ENCODE data around the gene GABBR1.
A peak's percentile ranks its signal among the peaks of the same experiment; 100 is the strongest.

The GABBR1 gene

DNA sequence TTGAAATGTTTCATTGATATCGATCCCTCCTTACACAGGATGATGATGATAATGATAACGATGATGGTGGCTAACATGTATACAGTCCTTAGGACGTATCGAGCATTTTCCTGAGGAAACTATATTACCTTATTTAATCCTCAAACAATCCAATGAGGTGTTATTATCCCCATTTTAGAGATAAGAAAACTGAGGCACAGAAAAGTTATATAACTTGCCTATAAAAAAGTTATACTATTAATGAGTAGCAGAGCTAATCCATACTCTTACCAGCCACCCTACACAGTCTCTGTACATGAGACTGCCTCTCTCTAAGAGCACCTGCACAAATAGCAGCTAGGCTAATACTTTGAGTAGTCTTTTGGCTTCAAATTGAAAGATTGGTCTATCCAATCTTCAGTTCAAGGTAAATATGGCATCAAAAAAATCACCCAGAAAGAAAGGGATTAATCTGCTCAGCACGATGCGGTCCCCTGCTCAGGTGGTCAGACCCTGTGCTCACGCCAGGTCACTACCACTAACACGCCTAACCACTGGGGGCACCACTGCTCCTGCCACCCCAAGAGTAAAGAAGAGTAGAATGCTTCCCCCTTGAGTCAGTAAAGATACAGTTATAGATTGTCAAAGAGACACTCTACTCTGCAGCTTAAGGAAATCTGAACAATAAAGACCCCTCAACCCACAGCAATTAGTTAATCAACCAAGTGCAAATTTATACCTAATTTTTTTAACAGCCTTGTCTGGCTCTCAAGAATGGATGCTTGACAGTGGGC, 15.0 kb downstream of the GABBR1 start:
- FAIRE-seq, result no peak

DNA sequence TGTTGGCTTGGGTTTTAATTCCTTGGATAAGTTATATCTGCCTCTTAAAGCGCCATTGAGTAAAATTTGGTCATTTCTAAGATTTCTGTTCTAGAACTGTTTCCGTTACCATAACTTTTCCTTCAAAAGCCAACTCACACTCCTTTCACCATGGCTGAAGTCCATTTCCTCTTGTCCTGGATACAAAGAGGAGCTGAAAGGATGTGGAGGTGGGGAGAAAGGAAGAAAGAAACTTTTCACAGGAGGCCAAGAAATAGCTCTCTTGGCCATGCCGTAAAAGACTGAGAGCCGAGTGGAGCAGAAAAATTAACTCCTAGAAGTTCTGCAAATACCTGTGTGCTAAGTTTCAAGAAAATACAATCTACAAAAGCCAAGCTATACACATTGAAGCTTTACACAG, 21.6 kb downstream of the GABBR1 start:
- FAIRE-seq, result no peak

DNA sequence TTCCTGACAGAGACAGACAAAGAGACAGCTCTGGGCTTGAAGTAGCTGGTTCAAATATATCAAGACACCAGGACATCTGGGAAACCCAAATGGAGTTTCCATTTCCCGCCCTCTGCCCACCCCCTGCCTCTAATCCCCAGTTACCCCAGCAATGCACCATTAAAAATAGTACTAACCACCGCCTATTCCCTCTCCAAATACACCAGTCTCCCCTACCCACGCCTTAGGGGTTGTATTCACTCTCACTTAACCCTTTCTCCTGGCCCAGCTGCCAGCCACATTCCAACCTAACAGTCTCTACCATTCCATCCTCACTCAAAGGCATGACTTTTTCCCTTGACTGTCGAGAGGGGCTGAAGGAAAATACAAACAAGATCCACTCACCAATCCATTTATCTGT, 22.4 kb downstream of the GABBR1 start:
- no peak for FAIRE-seq

DNA sequence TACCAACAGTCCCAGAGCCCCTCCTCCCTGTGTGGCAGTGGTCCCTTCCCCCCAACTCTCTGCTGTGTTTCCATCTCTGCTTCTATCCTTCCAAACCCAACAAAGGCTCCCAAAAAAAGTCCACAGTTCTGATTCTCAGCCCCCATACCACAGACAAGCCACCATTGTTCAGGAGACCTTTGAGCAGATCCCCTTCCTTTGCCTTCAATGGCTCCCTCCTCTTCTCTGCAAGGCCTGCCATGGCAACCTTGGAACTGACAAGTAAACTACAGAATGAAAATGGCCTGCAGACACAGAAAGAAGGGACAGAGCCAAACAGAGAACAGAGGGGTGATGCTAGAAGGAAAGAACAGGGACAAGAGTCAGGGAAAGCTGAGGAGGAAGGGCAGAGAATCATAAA, 24.9 kb downstream of the GABBR1 start:
- no peak for FAIRE-seq

DNA sequence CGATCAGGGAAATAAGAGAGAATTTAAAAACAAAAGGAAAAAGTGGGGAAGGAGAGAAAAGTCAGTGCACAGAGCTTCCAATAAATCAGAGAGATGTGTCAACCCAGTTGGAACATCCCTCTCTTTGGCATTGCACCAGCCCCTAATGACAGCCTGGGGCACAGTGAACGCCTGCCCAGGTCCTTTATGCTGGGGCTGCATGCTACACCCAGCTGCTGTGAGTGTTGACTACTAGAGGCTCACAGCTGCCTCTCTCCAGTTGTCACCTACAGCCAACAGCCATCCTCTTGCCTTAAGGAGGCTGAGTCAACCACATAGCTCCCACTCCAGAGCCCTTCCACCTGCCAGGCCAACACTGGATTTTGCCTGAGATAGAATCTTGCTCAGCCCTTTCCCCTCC, 29.1 kb downstream of the GABBR1 start:
- FAIRE-seq, result no peak

DNA sequence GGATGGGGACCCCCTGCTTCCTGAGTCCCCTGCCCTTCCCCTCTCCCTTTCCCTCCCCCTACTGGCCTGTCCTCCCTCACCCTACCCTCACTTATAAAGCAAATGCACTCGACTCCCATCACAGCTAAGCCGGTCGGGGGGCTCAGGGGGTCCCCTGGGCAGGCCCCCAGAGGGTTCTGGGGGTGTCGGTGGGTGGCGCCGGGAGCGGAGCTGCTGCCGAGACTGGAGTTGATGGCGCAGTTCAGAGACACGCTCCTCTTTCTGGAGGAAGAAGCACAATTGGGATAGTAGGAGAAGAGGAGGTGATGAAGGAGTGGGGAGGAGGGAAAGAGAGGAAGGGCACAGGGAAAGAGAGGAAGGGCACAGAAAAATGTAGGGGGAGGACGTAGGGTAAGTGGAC, 29.5 kb downstream of the GABBR1 start:
- FAIRE-seq, result no peak

DNA sequence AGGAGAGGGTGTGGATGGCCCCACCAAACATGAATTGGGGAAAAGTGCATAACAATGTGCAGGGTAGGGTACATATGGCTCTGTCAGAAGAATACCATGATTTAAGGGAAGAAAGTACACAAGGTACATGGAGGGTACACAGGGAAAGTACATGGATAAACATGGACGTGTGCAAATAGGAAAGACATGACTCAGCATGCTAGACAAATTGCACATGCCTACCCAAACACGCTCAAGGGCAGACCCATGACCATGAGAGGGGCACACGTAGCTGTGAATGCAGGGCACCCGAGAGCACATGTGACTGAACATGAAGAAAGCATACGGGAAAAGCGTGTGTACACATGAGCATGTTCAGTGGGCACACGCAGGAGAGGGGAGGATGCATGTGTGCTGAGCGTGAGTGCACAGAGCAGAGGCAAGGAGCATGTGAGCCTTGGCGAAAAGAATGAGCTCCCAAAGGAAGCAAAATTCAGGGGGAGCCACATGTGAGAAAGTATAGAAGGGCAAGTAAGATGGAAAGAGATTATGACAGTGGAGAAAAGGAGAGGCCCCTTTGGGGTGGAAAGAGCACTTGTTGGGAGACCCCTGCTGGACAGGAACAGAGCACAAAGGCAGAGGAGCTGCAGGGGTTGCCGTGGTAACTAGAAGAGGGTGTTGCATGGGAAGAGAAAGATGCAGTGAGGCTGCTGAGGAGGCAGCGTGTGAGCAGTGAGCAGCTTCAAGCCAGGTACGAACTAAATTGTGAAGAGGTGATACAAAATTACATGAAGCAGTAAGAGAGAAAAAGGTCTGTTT, 30.2 kb downstream of the GABBR1 start:
- no peak for FAIRE-seq

DNA sequence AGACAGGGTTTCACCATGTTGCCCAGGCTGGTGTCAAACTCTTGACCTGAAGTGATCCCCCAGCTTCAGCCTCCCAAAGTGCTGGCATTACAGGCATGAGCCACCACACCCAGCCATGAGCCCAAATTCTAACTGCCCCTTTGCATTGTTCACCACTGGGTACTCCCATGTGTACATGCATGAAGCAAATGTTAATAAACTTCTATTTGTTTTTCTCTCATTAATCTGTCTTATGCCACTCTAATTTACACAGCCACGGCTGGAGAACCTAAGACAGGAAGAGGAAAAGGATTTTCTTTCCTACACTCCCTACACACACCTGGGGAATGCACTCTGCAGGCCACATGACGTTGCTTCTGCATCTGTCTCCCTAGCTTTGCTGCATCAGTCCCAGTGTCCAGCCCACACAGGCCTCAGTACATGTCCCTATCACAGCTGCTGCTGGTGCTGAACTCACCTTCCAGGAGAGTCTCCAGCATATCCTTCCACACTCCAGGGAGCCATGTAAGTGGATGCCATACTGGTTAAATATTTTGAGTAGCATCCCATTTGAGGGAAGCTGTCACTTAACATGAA, 34.7 kb downstream of the GABBR1 start:
- FAIRE-seq, result no peak

DNA sequence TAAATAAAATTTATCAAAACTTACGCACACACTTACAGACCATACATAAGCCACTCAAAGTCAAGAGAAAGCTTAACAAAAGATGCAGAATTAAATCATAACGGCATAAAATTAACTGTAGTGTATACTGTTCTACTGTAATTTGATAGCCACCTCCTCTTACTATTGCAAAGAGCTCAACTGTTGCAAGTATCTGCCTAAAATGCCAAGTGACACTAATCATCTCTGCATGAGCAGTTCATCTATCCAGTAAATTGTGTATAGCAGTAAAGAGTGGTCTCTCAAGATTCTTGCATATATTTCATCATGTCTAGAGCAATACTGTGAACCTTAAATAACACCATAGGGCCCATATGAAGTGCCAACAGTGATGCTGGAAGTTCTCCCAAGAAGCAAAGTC, 35.8 kb downstream of the GABBR1 start:
- FAIRE-seq, result no peak

DNA sequence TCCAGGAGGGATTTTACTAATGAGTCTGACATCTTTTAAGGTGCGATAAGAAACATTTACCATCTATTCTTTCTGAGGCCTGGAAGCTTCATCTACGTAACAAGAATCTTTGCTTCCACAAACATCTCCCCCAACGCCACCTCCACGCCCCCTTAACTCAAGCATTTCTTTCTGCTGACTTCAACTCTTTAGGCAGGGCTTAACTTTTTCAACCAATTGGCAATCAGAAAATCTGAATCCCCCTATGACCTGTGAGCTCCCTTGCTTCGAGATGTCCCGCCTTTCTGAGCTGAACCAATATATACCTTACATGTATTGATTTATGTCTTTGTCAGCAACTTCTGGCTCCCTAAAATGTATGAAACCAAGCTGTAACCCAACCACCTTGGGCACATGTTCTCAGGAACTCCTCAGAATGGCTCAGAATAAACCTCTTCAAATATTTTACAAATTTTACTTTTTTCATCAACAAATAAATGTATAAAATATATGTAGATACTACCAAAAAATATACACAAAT, 36.5 kb downstream of the GABBR1 start:
- no peak for FAIRE-seq

DNA sequence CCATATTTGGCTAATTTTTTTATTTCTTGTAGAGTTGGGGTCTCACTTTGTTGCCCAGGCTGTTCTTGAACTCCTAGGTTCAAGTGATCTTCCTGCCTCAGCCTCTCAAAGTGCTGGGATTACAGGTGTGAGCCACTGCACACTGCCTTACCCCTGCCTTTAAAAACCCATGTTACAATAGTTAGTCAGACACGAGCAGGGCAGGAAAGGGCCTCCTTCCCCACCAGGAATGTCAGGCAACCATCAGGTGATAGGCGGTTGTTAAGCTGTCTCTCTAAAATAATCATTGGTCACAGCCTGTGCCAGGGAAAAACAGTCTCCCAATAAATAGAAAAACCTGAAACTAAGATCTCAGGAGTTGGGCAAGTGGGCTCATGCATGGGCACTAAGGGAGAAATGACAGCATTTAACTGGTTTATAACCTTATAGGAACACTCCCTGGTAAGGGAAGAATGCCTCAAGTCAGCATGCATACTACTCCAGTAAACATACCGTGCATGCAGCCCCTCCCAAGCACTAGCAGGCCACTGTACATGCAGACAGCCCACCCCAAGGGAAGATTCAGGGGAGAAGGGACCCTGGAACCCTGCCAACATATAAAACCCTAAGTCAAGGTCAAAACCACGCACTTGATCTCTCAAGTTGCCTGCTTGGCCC, 39.7 kb downstream of the GABBR1 start:
- no peak for FAIRE-seq

DNA sequence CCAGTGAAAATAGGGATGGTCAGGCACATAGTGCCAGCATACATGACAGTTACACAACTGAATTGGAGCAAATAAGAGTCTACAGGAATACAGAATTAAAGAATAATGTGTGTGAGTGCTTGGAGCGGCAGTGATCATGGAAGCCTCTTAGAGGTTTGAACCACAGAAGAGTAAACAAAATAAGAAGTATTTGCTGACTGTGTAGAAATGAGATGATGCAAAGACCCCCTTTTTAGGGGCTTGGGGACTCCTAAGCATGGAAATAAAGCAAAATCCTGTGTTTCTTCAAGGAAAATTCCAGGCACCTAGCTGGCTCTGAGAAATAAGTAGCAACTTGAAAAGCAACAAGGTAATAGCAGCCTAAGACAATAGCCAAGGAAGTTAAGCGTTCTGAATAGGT, 41.3 kb downstream of the GABBR1 start:
- FAIRE-seq, result no peak

DNA sequence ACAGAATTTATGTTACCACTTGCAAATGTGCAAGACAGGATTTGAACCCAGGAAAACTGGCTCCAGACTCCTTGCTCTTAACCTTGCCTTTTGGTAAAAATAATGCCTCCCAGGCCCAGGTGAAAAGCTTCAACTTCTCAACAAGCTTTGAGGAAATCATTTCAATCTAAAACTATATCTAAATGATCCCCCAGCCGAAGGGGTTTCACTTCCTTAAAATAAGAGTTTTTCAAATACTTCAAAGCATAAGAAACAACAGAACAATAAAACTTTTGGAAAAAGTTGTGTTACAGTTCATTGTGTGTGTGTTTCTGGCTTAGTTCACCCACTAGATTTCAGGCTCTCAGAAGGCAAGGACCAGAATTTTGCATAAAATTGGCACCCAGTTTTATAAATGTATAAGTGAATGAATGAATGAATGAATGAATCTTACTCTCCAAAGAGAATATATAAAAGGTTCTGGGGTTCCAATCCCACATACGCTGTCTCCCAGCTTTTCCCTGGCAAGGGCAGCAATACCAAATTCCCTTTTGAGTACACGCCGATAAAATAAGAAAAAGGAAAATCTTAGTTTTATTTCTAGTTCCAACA, 42.7 kb downstream of the GABBR1 start:
- no peak for FAIRE-seq

DNA sequence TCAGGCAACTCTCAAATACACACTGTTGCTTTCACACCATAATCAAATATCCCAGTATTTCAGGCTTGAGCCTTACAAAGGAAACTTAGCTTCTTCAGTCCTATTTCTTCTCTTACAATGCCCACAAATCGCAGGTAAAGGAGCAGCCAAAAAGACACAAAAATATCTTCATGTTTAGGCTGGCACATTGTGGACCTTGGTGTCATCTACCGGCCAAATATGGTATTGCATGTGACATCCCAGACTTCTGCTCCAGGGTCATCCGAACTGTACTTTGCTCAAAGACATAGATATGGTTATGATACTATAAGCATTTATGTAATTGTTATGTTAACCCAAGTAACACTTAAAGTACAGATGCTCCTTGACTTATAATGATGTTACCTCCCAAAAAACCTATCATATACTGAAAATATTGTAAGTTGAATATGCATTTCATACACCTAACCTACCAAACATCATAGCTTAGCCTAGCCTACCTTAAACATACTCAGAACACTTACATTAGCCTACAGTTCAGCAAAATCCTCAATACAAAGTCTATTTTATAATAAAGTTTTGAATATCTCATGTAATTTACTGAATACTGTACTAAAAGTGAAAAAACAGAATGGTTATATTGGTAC, 43.4 kb downstream of the GABBR1 start:
- FAIRE-seq, result peak; percentile 45

DNA sequence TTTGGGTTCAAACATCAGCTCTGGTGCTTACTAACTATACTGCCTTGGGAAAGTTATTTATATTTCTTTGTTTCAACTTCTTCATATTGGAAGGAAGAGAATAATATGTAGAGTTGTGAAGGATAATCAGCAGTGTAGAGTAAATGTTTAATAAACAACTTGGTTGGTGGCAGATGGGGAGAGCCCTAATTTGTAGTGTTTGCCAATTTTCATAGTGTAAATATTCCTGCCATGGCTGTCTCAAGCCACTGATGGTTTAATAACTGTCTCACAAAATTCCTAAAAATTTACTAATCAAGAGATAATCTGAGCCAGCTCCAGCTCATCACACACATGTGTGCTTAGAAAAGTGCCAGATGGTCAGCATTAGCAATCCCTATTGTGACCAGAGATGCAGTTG, 48.2 kb downstream of the GABBR1 start, which contains the start of gene OR2H2:
Gene OR2H2 (plus strand): TSS at position 301 of the 400 bp plus-strand sequence. CDS start 2,824 bp downstream, outside the sequence.
- FAIRE-seq, result no peak

DNA sequence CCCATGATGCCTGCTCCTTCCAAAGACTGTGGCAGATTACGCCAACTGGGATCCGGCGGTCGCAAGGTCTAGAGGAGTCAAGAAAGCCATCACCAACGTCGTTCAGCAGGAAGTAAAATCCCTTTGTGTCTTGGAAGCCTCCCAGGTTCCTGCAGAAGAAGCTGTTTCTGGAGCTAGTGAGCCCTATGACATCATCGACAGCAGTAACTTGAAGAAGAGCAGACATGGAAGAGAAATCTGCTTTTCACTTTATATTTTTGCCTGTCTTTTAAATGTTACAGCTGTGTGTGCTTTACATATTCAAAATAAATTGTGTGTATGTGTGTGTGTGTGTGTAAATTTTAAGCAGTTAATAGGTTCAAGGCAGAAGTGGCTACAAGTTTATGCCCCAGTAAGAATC, 55.4 kb downstream of the GABBR1 start:
- FAIRE-seq, result no peak

DNA sequence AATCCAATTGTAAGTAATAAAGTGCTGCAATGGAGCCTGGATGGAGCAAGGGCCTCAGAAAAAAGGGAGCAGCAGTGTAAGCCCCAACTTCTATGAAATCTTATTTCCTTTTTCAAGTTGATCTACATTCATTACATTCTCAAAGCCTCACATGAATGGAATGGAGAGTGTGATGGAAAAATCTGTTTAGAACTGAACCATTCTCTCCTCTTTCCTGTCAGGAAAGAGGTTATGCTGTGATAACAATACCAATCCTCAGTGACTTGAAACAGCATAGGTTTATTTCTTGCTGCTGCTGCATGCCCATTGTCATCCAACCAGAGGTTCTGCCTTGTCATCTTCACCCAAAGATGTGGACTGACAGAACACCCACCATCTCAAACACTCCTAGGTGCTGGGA, 56.9 kb downstream of the GABBR1 start:
- FAIRE-seq, result no peak

DNA sequence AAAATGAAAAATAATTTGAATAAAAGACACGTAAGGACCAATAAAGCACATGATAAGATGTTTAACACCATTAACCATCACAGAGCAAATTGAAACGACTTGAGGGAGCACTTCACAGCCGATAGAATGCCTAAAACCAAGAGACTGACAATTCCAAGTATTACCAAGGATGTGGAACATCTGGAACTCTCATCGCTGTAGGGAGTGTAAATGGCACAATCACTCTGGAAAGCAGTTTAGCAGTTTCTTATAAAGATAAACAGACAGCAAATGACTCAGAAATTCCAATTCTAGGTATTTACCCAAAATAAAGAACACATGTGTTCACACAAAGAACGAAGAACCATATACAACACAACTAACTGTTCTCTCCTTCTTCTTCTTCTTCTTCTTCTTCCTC, 65.0 kb downstream of the GABBR1 start:
- no peak for FAIRE-seq

DNA sequence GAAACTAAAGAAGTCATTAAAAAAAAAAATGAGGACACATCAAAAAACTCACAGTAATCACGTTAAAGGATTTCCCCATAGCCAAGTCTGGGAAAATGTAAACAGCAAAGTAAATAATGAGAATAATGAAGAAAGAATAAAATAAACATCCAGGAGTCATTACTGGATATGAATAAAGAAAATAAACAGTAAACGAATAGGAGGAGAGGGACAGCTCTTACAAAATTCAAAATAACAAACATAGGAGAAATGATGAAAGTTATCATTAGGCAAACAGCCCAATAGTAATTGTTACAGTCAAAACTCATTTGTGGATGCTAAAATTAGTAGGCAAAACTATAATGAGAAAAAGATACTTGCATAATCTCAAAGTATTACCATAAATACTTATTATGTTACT, 65.4 kb downstream of the GABBR1 start:
- no peak for FAIRE-seq

DNA sequence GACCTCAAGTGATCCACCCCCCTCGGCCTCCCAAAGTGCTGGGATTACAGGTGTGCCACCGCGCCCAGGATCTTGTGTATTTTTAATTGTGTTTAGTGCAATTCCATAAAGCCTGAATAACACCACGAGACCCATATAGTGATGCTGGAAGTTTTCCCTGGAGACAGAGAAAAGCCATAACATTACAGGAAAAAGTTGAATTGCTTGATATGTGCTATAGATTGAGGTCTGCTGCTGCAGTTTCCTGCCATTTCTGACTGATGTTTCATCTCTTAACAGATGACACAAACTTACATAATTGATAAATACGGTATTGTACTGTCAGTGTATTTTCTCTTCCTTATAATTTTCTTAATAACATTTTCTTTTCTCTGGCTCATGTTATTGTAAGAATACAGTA, 66.1 kb downstream of the GABBR1 start:
- no peak for FAIRE-seq

DNA sequence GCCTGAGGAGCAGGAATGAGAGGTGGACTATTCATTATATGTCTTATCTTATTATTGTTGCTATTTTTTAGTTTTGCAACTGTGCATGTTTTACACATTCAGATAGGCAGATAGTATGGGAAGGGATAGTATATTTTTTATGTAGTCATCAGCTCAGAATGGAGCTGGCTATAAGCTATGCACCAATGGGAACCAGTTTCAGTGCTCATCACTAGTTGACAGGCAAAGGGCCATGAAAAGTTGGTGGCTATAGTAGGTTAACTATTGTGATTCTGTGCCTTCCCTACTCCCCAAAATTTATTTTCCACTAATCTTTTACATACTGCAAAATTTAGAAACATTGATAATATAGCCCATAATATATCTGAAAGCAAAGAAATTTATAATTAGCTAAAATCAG, 68.1 kb downstream of the GABBR1 start:
- no peak for FAIRE-seq

DNA sequence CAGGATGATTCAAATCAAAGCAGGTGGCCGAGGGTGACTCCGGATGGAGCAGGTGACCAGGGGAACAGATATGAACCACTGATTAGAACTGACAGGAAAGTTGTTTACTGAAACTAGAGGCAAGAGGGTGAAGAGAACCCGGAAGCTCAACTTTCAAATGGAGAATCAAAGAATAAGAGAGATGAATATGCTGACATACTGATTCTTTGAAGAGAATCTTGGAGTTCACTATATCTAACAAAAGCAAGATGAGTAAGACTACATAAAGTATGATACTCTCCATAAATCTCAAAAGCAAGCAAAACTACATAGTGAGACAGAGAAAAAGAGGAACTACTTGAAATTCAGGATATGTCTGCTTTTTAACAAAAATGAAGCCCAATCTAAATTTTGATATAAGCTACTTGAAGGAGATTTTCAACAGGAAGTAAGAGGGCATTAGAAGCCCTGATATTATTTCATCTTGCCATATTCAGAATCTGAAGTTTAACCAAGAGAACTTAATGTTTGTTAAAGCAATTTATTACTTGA, 69.5 kb downstream of the GABBR1 start:
- FAIRE-seq, result no peak

All from TTC549 (cell line).